Stimulated activated CD4-positive, alpha-beta T cell treated with anti-CD3 and anti-CD28 coated beads, Interleukin-1b, Interleukin-23, amount 100 ng/mL, for 48 hours (primary cell): ENCODE data around the gene CNIH2.

Experiments
- DNase-seq: peaks from one replicate; pipeline ENCODE4 v3.0.0-alpha.2; 2020

The CNIH2 gene

DNA sequence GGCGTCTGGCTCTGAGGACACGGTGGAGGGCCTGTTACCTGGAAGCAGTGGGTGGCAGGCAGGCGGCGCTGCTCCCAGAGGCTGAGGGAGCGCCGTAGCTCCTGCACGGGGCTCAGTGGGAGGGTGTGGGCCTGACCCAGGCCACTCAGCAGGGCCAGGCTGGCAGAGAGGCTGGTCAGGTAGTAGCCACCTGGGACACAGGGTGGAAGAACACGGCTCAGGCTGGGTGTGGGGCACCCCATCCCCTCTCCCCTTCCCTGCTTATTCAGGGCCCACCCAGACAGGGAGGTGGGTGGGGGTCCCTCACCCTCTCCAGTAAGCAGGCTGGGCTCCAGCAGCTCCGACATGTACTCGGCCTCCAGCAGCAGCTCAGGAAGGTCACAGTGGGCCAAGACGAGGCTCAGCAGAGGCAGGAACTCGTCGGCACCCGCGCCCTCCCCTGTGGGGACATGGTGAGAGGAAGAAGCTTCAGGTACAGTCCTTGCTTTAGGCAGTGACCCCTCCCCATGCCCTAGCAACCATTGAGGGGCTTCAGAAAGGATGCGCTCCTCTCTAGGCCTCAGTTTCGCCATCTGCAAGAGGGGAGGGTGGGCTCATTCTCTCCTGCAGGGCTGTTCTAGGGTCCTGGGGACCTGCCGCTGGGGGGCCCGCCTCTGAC lies 55.4 kb downstream of the CNIH2 start:
- DNase-seq, result no peak
